ENCODE measurements around the gene TPK1.
"Not testable (repeated sequence)": the region's sequence is repeated elsewhere in the genome, so short reads cannot be mapped to it uniquely, and the experiment has no call there.

TPK1 gene

DNA sequence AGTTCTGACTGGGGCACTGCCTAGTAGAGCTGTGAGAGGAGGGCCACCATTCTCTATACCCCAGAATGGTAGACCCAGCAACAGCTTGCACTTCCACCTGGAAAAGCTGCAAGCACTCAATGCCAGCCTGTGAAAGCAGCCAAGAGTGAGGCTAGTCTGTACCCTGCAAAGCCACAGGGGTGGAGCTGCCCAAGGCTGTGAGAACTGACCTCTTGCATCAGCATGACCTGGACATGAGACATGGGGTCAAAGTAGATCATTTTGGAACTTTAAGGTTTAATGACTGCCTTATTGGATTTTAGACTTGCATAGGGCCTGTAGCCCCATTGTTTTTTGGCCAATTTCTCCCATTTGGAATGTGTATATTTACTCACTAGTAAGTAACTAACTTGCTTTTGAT lies 206.3 kb downstream of the TPK1 start:
- DNase-seq (ENCODE audit: low spot score), result no peak

DNA sequence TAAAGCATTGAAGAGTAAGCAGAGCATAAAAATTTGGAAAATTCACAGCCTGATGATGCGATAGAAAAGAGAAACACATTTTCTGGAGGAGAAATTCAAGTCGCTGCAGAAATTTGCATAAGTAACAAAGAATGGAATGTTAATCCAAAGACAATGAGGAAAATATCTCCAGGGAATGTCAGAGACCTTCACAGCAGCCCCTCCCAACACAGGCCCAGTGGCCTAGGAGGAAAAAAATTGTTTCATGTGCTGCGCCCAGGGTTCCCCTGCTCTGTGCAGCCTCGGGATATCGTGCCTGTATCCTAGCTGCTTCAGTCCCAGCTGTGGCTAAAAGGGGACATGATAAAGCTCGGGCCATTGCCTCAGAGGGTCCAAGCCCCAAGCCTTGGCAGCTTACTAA lies 206.8 kb downstream of the TPK1 start:
- DNase-seq (ENCODE audit: low spot score), result no peak

DNA sequence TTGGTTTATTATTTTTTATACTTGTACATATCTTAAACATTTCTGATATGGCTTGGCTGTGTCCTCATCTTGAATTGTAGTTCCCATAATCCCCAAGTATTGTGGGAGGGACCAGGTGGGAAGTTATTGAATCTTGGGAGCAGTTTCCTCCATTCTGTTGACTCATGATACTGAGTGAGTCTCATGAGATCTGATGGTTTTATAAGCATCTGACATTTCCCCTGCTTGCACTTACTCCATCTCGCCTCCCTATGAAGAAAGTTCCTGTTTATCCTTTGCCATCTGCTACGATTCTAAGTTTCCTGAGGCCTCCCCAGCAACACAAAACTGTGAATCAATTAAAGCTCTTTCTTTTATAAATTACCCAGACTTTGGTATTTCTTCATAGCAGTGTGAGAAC lies 207.7 kb downstream of the TPK1 start:
- DNase-seq (ENCODE audit: low spot score), result no peak

DNA sequence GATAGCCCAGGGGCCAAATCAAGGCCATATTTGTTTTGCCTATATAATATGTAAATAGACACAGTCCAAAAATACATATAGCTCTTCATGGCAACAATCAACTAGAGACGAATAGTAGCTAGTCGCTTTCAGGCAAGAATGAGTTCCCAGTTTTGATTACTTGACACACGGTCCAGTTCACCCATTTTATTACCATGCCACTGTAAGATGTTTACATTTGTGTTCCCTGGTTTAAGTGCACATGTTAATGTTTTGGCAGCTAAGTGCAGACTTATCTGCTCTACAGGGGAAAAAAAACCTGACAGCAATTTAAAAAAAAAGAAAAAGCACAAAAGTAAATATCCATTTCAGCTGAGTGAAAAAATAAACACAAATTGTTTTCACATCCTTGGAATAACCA lies 213.1 kb downstream of the TPK1 start:
- DNase-seq (ENCODE audit: low spot score), result no peak

DNA sequence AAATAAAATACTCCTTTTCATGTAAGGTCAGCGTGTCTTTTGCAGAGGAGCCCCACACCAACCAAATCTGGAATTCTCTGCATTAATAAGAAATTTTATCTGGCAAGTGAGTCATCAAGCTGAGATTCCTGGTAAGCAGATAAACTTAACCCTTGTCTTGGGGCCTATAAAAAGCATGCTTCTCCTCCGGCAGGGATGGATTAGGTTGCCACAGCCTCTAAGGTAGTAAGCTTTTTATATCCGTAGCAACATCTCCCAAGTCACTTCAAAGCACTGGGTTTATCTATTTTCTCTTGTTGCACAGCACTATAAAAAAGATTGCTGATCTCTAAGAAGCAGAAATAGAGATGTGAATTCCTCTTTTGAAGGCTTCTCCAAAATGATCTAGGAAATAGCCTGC lies 229.6 kb downstream of the TPK1 start:
- DNase-seq (ENCODE audit: low spot score), result no peak

DNA sequence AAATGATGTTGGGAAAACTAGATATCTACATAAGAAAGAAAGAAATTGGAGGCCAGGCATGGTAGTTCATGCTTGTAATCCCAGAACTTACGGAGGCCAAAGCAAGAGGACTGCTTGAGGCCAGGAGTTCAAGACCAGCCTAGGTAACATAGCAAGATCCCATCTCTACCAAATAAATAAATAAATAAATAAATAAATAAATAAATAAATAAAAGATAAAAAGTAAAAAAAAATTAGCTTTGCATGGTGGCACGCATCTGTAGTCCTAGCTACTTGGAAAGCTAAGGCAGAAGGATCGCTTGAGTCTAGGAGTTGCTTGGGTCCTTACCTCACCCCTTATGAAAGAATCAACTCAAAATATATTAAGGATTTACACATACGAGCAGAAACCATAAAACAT lies 238.9 kb downstream of the TPK1 start:
- no peak for DNase-seq (ENCODE audit: low spot score)

DNA sequence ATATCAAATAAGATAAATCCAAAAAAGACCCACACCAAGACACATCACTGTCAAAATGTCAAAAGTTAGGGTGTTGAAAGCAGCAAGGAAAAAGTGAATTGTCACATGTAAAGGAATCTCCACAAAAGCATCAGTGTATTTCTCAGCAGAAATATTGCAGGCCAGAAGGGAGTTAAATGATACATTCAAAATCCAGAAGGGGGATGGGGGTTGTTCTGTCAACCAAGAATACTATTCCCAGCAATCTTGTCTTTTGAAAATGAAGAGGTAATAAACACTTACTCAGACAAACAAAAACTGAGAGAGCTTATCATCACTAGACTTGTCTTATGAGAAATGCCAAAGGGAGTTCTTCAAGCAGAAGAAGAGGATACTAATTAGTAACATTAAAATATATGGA lies 241.3 kb downstream of the TPK1 start:
- no peak for DNase-seq (ENCODE audit: low spot score)

DNA sequence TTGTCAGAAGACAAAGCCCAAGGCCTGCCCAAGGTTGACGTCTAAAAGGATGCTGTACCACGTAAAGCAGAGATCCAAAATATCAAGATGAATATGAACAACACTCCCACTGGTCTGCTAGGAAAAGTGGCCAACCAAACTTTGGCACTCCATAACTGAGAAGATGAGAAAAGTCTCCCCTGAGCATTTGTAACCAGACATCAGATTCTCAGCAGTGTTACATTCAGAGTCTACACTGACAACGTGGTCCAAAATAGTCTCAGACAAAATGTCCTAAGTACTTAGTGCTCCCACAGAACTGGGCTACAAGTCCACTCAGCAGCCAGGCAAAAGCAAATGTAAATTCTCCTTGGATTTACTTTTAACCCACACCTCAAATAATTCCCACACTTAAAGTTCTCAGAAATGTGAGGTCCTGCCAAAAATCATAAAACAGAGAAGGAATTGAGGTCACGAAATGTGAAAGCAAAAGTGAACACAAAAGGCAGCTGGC lies 247.2 kb downstream of the TPK1 start:
- DNase-seq (ENCODE audit: low spot score), result no peak

DNA sequence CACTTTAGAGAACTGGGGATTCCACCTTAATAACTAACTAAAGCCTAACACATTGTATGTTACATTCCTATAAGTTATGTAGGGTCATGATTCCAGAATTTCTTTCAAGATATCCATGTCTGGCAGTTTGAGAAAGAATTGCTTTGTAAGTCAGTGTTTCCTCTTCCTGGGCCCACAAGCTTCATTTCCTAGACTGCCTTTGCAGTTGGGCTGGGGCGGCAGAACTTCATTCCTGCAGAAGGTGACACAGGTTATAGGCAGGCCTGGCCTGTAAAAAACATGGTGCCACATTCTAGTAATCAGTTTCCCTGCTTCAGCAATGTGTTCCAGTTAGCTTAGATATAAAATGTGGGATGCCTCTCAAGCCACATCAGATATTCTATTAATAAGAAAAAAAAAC lies 248.2 kb downstream of the TPK1 start:
- no peak for DNase-seq (ENCODE audit: low spot score)

DNA sequence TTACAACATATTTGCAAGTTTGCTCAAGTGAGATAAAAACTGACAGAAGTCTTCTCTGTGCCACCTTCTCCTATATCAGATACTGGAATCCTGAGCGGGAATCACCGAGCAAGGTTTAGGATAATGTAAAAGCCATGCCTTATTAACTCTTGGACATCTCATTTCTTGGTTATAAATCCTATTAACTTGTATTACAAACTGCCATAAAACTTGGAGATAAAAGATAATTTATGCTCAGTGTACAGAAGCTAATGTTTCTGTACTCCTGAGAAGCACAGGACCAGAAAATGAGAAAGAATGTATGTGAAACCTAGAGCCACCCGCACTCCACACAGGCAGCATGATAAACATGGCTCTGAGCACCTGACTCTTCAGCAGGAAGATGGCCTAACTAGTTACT lies 251.1 kb downstream of the TPK1 start:
- no peak for DNase-seq (ENCODE audit: low spot score)

DNA sequence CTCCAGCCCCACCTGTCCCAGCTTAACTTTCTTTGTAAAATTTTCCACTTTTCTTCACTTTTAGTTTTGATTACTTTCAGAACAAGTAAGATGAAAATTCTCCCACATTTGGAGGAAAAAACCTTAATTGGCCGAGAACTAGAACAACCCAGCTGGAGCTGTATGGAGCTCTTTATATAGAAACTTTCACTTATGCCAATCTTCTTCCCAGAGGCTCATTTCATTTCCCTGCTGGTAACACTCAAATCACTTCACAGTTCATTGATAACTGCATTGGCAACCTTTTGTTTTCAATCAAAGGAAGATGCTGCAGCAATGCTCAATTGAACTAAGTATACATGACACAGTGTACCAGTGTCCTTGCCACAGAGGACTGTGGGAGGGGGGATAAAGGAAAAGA lies 256.2 kb downstream of the TPK1 start:
- DNase-seq (ENCODE audit: low spot score), result no peak

DNA sequence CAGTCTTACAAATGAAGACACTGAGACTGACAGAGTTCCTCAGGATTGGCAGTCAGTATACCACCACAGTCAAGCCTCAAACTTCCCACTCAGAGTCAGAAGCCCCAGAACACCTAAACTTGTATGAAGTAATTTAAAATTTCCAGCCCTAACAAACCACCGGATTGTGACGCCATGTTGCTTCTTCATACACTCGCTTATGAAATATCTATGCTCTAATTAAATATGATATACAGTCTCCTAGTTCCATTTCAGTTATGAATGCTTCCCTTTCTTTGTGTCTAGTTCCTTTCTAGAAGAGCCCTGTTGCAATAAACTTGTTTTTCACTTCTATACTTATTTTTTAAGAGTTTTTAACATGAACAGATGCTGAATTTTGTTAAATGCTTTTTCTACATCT lies 260.4 kb downstream of the TPK1 start:
- no peak for DNase-seq (ENCODE audit: low spot score)

DNA sequence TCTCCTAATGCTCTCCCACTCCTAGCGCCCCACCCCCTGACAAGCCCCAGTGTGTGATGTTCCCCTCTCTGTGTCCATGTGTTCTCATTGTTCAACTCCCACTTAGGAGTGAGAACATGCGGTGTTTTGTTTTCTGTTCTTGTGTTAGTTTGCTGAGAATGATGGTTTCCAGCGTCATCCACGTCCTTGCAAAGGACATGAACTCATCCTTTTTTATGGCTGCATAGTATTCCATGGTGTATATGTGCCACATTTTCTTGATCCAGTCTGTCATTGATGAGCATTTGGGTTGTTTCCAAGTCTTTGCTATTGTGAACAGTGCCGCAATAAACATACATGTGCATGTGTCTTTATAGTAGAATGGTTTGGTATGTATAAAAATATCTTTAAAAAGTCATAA lies 261.1 kb downstream of the TPK1 start:
- not testable (repeated sequence) for DNase-seq (ENCODE audit: low spot score)

DNA sequence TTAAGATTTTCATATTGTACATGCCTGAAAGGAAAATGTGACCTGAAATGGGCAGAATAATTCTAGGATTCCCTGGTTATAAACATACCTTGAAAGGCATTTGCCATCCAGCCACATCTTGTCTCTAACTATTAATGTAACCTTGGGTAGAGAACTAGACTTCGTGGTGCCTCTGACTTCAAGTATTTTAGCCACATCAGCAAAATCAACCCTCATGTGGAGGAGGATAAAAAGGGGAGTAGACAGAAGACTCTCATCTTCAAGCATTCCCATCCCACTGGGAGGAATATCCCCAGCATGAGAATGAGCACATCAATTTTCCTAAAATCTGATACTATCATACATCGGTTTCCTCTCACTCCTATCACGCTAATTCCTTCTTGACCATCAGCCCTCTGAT lies 267.6 kb downstream of the TPK1 start:
- no peak for DNase-seq (ENCODE audit: low spot score)

DNA sequence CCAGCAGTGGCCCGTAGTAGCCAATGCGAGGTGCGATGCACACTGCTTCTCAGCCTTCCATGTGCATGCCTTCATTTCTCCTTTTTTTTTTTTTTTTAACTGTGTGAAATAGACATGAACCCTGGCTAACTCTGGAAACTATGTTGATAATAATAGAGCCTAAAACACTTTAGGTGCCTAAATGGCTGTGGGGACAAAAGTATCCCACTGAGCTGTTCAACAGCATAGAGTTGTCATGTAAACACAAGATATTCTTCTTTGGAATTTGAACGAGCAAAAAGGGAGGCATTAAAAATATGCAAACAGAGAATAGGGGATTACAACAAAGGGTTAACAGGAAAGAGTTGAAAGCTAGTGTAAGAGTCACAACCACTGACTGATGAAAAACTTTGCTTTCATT lies 270.3 kb downstream of the TPK1 start:
- DNase-seq (ENCODE audit: low spot score), result no peak

DNA sequence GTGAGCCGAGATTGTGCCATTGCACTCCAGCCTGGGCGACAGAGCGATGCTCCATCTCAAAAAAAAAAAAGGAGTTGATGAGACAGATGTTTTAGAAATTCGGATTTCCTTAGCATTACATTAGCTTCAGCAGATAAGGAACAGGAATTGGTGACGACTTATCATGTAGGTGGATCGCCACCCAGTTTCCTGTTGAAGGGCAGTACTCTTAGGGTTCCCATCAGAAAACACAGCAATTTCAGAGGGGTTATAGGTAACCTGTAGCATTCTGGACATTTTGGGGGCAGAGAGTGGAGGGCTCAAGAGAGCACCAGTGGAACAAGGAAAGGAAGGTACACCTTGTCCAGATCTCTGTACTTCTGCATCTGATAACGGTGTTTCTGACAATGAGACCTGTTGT lies 286.0 kb downstream of the TPK1 start:
- no peak for DNase-seq (ENCODE audit: low spot score)

DNA sequence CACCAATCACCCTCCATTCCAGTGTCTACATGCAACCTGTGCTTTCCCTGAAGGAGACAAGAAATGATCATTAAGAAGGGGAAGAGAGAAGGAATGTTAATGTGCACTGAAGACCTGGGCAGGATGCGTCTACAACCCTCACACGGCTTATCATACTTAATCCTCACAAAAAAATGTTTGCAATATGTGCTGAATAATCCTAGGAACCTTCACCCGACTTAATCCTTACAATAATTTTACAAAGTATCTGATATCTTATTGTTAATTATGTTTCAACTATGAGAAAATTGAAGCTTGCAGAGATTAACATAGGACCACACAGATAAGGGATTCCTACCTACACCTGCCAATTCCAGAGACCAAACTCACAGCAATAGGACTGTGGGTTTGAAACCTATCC lies 287.3 kb downstream of the TPK1 start:
- no peak for DNase-seq (ENCODE audit: low spot score)

DNA sequence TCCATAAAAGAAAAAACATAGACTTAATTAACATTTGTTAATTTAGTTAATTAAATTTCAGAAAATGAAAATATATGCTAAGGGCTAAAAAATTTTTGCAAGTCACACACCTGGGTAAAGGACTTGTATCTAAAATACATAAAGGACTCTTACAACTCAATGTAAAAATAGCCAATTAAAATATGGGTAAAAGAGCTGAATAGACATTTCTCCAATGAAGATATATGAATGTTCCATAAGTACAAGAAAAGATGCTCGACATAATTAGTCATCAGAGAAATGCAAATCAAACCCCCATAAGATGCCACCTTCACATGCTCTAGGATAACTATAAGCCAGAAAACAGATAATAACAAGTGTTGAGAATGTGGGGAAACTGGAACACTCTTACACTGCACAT lies 288.0 kb downstream of the TPK1 start:
- DNase-seq (ENCODE audit: low spot score), result no peak

DNA sequence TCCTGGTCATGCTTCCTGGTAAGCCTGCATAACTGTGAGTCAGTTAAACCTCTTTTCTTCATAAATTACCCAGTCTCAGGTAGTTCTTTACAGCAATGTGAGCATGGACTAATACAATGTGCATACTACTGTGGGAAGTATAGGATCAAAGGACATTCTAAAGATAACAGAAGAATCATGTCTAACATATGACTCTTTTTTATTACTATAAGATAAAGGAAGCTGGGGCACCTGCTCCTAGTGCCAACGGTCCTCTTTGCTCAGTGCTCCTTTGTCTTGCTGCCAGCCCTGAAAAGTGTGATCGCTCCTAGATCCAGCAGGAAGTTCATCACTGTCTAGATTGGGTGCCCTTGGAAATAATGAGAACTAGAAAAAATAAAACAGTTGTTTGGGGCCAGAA lies 289.1 kb downstream of the TPK1 start:
- DNase-seq (ENCODE audit: low spot score), result no peak

DNA sequence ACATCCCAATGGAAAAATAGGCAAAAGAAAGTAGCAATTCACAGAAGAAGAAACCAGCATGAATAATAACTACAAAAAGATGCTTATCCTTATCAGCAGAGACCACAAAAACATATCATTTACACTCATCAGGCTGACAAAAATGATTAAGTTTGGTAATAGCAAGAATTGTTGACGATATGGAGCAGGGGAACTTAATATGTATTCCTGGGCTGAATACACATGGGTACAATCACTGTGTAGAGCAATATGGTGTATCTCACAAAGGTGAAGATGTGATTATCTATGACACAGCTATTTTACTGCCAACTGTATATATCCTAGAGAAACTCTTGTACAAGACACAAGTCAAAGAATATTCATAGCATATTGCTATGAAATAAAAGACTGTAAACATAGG lies 290.5 kb downstream of the TPK1 start:
- DNase-seq (ENCODE audit: low spot score), result no peak

DNA sequence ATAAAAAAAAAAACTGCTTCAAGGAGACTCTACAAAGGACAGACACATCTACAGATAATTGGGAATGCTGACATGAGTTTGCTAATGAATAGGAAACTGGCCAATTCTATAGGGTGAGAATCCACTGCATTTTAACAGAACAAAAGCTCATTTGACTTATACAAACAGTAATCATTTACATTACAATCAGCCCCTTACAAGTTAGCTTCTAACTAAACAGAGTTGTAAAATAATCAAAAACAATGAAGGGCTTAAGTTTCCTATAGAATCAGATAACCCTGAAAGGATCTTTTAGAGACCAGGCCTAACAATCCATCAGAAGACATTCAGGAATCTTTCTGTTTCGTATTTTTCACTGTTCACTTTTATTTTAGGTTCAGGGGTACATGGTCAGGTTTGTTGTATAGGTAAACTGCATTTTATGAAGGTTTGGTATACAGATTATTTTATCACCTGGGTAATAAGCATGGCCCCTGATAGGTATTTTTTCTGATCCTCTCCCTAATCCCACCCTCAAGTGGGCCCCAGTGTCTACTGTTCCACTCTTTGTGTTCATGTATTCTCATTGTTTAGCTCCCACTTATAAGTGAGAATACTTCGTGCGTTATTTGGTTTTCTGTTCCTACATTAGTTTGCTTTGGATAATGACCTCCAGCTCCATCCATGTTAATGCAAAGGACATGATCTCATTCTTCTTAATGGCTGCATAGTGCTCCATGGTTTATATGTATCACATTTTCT lies 301.0 kb downstream of the TPK1 start:
- DNase-seq (ENCODE audit: low spot score), result no peak

DNA sequence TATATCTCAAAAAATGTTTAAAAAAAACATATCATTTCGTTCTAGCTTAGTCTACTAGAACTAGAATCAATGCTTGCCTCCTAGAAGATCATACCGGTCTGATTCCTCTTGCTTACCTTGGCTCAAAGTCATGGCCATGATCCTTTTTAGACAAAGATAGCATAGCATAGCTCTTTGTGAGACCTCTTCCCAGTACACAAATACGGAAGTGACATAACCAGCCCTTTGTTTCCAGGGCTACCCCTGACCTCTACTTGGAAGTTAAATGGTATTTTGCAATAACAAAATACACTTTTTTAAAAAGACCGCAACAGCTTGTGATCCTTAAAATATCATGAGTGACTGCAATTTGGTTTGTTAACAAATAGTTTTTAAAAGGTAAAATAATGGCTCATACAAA lies 301.7 kb downstream of the TPK1 start:
- no peak for DNase-seq (ENCODE audit: low spot score)

DNA sequence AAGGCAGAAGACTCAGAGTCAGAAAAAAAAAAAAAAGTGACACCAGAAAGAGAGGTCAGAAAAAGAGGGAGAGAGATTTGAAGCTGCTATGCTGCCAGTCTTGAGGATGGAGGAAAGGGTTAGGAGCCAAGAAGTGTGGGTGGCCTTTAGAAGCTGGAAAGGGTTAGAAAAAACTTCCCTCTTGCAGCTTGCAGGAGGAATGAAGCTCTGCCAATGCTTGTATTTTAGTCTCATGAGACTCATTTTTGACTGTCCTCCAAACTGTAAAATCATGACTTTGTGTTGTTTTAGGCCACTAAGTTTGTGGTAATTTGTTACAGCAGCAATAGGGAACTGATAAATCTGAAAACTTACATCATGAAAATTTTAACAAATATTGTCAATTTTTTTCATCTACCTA lies 304.7 kb downstream of the TPK1 start:
- DNase-seq (ENCODE audit: low spot score), result no peak

DNA sequence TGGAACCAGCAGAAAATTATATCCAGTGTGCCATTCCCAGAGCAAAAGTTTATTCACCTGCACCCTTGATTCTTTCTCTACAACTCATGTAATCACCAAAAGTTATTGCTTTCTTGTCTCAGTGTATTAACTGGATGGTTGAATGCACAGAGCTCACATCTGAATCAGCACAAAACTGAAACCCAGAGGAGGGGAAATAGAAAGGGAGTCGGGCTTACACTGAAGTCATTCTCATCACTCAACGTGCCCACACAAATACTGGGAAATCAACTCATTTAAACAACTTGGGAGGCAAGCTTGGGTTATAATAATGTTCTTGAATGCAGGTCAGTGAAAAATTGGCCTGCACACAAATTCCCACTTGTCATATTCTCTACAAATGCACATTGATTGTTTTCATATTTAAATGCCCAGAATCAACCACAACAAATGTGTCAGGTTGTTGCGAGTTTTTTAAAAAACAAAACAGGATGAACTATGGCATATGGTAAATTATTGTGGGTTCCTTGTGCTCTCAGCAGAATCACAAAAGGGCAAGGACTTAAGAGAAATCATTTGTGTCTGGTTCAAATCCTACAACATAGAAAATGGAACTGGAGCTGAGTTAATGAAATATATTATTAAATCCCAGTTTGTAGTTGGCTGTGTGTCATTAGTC lies 306.5 kb downstream of the TPK1 start:
- no peak for DNase-seq (ENCODE audit: low spot score)

All from SW480 (cell line).